ENCODE measurements around the gene ZC3H13.

The ZC3H13 gene

DNA sequence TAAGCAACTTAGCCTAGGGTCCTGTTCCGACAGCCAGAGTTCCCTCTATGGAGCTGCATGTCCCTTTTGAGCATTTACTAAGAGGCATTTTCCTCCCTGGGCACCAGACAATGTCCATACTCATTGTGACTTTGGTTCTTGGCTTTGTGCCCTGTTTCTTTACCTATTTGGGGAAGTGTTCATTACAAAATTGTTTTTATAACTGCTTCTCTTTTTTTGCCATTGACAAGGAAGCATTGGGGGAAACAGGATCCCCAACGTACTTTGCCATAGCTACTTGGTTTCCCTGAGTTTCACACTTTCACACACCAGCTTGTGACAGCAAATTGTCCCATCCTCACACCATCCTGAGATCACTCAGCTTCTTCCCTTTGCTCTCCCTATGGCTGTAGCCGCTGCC is 119.9 kb downstream of the ZC3H13 start:
- DNase-seq, result no peak

DNA sequence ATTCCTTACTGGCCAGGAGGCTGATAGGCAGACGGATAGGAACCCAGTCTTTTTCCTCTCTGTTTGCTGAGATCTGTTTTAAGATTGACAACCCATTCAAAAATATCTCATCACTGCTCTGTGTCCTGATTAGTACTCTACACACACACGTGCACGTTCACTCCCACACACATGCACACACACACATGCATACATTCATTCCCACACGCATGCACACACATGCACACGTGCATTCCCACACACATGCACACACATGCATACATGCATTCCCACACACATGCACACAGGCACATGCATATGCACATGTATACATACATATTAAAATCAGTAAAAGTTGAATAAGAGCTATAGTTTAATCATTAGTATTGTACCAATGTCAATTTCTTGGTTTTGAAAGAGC is 120.4 kb downstream of the ZC3H13 start:
- no peak for DNase-seq

DNA sequence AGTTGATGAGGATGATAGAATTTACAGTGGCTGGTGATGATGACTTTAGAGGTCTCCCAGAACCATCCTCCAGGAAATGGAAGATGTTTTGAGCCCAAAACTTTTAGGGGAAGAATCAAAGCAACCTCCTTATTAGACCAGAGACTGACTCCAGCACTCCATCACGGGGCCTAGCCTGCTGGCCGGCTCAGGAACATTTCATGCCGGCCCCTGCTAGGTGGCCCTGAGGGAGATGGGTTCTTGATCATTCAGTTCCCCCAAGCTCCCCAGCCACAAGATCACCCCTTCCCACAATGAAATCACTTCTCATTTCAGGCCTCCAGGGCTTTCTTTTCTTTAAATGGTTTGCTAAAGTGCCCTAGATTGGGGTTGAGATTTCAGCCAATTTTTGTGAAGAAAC is 121.3 kb downstream of the ZC3H13 start:
- DNase-seq, result no peak

DNA sequence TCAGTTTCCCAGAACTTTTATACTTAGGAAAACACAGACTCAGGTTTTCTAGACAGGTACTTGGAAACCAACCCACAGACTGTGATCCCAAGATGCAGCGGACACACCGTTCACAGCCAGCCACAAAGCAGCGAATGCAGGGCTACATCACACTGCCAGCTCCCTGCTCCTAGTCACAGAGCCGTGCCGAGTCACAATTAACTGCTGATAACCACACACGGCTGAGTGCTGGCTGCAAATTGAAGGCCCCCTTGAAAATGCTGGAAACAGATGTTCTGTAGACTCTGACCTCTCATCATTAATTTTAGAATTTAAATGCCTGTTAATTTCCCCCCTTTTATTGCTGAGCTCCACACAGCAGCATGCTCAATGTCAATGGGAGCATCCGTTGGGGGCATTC is 122.4 kb downstream of the ZC3H13 start:
- no peak for DNase-seq

DNA sequence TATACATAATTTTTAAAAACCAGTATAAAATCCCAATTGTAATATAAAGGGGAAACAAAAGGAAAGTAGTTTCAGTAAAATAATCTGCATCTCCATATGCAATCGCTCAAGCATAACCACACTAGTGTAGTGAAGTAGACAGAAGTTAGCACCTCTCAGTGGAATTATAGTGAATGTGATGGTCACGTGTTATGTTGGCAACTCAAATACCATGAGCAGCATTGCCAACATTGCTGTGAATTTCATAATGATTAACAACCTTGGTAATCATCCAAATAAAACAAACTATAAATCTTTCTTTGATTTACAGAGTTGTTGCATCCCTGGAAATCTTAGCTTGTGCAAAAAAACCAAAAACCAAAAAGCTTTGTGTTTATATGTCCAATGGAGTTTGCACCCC is 123.7 kb downstream of the ZC3H13 start:
- DNase-seq, result no peak

DNA sequence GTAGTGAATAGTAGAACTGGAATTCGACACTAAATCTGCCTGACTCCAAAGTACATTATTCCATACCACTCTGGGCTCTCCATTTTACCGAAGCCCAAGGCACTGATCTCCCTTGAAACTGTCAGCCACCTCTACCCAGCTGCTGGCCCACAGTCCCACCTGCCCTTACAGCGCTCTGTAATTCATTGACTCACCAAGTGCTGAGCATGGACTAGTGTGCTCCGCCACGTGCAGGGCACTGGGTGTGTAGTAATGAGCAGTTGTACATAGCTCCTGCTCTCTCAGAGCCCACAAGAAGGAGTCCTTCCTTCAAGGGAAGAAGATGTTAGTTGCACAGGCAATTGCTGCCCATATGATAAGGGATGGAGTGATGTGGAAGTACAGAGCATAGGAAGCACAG is 124.4 kb downstream of the ZC3H13 start:
- no peak for DNase-seq

DNA sequence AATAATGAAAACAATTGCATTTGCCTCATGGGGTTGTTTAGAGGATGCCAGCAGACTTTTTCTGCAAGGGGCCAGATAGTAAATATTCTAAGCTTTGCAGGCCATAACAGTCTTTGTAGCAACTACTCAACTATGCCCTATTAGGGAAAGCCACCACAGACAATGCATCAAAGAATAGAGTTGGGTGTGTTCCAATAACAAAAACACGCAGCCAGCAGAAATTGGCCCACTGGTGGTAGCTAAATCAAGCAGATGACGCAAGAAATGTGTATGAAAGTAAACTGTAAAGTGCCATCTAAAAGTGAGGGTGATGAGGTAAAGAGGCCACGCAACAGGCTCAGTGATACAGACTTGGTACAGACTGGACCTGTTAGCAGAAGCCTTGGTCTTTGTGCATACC is 125.8 kb downstream of the ZC3H13 start:
- DNase-seq, result no peak

DNA sequence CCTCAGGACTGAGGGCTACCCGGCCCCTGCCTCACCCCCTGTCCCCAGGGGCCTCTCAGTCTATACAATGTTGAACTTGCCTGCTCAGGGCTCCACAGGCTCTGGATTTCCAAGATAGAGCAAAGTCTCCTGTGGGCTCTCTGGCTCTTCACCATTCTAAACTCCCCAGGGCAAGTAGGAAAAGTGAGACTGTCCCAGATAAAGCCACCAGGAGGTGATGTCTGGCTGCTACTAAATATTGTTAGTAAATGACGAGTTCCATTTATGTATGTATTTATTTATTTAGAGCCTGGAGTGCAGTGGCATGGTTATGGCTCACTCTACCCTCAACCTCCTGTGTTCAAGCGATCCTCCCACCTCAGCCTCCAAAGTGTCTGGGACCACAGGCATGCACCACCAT is 127.4 kb downstream of the ZC3H13 start:
- DNase-seq, result no peak

DNA sequence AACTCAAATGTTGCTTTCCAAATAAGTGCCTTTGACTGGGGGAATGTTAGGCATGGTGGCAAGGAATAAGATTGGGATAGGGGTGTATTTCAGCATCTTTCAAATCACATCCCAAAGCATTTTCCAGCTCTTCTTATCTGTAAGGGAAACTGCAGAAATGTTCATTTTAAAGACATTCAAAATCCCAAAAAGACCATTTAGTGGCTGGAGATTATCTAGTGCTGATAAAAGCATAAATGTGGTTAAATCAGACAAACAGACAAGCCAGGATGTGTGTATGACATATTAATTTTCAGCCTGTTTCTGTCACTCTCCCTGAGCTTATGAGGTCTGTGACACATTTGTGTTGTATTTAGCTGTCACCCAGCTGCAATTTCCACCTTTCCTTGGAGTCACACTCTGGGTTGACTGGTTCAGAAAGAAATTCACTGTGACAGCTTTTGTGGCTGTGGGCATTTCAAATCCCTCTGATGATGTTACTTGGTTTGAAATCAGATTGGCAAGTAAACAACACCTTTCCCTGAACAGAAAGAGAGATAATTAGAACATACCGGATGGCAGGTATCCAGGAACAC is 131.3 kb downstream of the ZC3H13 start:
- DNase-seq, result no peak

DNA sequence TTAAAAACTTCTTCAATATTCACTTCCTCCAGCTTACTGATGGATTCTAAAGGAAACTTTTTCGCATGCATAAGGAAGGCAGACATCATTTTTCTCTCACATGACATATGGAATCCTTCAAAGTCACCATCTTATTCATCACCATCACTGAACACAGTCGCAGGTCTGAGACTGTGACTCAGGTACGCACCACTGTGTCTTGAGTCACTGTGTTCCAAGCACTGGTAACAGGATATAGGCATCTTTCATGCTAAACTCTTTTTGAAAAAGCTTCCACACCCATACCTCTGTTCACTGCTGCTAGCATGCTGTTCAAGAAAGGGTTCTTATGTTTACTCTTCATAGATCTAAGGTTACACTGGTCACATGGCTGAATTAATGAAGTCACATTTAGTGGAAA is 133.9 kb downstream of the ZC3H13 start:
- no peak for DNase-seq

DNA sequence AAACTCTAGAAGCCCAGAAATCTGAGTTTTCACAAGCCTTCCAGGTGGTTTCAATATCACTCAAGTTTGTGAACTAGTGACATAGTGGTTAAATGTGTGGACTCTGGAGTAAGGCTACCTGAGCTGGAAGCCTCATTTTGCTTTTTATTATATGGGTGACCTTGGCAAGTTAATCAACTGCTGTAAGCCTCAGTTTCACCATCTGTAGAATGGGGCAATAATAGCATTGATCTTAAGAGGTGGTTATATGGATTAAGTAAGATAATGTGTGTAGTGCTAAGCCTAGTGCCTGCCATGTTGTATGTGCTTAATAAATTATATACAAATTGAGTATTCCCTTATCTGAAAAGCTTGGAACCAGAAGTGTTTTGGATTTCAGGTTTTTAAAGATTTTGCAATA is 135.5 kb downstream of the ZC3H13 start:
- no peak for DNase-seq

DNA sequence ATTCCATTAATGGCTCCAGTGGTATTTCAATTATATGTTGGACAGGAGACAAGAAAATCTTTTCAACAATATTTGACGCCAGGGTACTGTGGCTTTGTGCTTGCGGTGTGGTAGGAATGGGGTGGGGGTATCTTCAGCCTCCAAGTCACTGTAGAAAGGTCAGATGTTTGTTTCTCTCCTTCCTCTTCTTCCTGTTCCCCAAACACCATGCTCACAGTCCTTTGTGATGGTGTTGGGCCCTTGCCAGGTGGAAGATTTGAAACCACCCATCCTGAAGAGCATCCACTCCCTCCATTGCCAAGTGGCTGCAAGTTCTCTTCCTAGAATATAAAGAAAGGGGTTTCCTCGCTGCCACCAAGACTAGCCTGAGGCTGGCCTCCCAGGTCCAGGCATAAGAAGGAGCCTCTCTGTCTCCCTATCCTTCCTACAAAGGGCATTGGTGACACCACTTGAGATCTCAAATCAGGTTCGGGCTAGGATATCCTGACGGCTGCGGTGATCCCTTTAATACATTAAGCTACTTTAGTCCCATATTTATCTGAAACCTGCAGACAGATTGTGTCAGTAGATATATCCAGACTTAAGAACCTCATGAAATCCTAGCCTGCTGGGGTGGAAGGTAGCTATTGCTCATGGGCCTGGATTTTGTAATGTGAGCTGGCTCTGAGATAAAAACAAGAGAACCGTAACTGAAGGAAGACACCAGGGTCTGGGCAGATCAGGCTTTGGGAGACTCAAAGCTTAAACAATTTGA is 136.7 kb downstream of the ZC3H13 start:
- DNase-seq, result peak; percentile 38

DNA sequence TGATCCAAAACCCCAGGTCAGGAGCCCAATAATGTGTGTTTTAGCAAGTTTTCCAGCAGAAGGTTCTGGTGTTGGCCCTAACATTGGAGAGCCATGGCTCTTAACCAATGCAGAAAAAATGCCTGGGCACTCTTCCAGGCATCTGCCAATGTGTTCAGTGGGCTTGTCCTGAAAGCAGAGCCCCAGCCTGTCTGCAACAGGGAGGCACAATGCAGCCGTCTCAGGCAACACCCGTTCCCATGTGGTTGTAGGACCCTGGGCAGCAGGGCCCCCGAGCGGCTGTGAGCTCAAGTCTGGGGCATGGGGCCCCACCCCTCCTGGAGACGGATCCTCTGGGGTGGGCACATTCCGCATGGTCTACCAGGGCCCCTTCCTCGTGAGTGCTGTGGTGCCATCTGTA is 142.9 kb downstream of the ZC3H13 start:
- DNase-seq, result no peak

DNA sequence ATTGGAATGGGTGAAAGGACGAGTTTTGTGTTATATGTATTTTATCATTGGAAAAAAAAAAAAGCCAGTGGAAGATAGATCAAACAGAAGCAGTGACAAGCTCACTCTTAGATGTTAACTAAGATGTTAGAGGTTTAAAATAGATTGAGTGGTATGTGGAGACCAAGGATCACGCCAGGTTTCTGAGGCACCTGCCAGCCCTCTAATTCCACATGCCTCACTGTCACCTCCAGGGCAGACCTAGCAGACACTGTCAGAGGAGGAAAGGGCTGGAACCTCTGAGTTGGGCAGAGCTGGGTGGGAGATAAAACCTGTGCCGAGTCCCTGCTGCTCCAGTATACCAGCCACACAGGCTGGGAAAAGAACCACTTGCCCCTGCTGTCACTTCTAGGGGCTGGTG is 143.5 kb downstream of the ZC3H13 start:
- DNase-seq, result no peak

DNA sequence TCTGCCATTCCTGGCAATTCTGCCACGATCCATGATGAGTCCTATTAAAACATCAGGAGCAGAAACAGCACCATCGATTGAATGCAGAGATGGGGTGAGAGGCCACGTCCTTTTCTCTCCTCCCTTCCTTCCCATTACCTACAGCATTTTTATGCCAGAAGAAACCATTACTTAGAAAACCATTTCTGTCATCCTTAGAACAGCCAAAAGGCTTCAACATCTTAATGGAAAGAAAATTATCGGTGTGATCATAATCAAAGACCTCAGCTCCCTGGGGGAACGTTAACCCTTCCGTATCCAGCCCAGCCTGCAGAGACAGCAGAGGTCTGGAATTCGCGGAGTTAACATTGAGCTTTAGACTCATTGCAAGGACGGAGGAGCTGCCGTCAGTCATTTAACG is 145.0 kb downstream of the ZC3H13 start:
- DNase-seq, result no peak

Measured in DMS153 (cell line).